Parathyroid adenoma (tissue), 2 donors: ENCODE results near the gene RASSF8.

Experiments used
- H2AFZ ChIP-seq: fragments of 300-600 bp; sonication (generic); one replicate; pipeline ENCODE4 v1.7.0; 2017; ENCODE audit warnings: antibody characterized with exemption, mild to moderate bottlenecking
- H3K27ac ChIP-seq: fragments of 300-600 bp; sonication (generic); one replicate; pipeline ENCODE4 v1.7.0; 2017
- H3K27me3 ChIP-seq: fragments of 300-600 bp; sonication (generic); one replicate; pipeline ENCODE4 v1.7.0; 2017; ENCODE audit warnings: low read length; ENCODE audit not compliant: control insufficient read depth, insufficient read depth
- H3K36me3 ChIP-seq: fragments of 300-600 bp; sonication (generic); one replicate; pipeline ENCODE4 v1.7.0; 2017; ENCODE audit warnings: low read length; ENCODE audit not compliant: control insufficient read depth, insufficient read depth
- H3K4me1 ChIP-seq: fragments of 300-600 bp; sonication (generic); one replicate; pipeline ENCODE4 v1.7.0; 2017; ENCODE audit warnings: control low read depth
- H3K4me2 ChIP-seq: fragments of 300-600 bp; sonication (generic); one replicate; pipeline ENCODE4 v1.7.0; 2017; ENCODE audit warnings: low read length
- H3K4me3 ChIP-seq: fragments of 300-600 bp; sonication (generic); one replicate; pipeline ENCODE4 v1.7.0; 2017; ENCODE audit warnings: low read depth, low read length
- H3K79me2 ChIP-seq: fragments of 300-600 bp; sonication (generic); one replicate; pipeline ENCODE4 v1.7.0; 2017; ENCODE audit warnings: control low read depth
- H3K9ac ChIP-seq: fragments of 300-600 bp; sonication (generic); one replicate; pipeline ENCODE4 v1.7.0; 2017; ENCODE audit warnings: mild to moderate bottlenecking
- H3K9me3 ChIP-seq: fragments of 300-600 bp; sonication (generic); one replicate; pipeline ENCODE4 v1.7.0; 2017; ENCODE audit warnings: low read length; ENCODE audit not compliant: control insufficient read depth
- TF ChIP-seq, protein P1 (sequence below): fragments of 300-600 bp; sonication (generic); IDR thresholded peaks from one replicate; pipeline ENCODE4 v1.7.0; 2017; ENCODE audit warnings: antibody characterized with exemption, mild to moderate bottlenecking
- donor health status: primary hyperparathyroidism.

The RASSF8 gene

GRCh38 chr12:25992026-25992782, 33.7 kb downstream of the RASSF8 start:
- TF ChIP-seq, protein P1, sequence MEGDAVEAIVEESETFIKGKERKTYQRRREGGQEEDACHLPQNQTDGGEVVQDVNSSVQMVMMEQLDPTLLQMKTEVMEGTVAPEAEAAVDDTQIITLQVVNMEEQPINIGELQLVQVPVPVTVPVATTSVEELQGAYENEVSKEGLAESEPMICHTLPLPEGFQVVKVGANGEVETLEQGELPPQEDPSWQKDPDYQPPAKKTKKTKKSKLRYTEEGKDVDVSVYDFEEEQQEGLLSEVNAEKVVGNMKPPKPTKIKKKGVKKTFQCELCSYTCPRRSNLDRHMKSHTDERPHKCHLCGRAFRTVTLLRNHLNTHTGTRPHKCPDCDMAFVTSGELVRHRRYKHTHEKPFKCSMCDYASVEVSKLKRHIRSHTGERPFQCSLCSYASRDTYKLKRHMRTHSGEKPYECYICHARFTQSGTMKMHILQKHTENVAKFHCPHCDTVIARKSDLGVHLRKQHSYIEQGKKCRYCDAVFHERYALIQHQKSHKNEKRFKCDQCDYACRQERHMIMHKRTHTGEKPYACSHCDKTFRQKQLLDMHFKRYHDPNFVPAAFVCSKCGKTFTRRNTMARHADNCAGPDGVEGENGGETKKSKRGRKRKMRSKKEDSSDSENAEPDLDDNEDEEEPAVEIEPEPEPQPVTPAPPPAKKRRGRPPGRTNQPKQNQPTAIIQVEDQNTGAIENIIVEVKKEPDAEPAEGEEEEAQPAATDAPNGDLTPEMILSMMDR, result no peak
- Histone ChIP-seq H3K27ac (no peak overlapping the region), H2AFZ (no peak overlapping the region), H3K9ac (no peak overlapping the region), H3K4me1 (peaks cover 5% of the 10 kb centered on the region), H3K36me3 (no peaks in the 10 kb centered on the region), H3K4me3 (no peak overlapping the region), H3K79me2 (no peaks in the 10 kb centered on the region), H3K4me2 (no peak overlapping the region), H3K9me3 (no peaks in the 10 kb centered on the region), H3K27me3 (no peaks in the 10 kb centered on the region)

DNA sequence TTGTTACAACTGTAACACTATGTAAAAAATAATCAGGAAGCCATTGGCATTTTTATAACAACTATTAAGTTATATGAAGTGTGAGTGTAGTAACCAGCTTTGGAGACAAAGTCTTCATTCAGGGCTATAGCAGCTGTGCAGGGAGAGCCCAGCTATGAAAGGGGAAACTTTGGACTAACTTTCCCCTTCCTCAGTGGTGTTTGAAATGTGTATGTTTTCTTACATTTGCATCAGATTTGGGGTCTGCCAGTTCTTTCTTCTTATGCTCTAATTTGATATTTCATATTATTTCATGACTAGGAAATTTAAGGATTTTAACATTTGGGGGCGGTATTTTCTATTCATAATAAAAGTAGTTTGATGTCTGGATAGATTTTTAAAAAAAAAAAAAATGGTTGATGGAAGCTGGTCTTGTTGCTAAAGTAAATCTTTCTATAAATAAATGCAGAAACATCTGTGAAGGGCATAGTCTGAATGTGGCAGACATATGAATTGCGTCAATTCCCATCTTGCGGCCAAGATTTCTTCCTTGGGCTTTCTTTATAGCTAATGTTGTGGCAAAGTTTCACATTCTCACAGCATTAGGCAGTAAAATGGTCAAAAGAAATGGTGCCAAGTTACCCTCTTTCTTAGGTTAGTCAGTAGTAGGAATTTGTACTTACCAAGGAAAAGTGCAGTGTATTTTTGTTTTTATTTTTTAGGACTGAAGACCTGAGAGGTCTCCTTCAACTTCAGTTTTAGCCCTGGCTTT, 35.6 kb downstream of the RASSF8 start:
- Histone ChIP-seq H3K9ac (no peak overlapping the region), H3K4me2 (no peak overlapping the region), H3K9me3 (no peaks in the 10 kb centered on the region), H3K27me3 (no peaks in the 10 kb centered on the region), H2AFZ (no peak overlapping the region), H3K79me2 (no peaks in the 10 kb centered on the region), H3K36me3 (no peaks in the 10 kb centered on the region), H3K4me1 (peaks cover 5% of the 10 kb centered on the region), H3K4me3 (no peak overlapping the region), H3K27ac (no peak overlapping the region)
- TF ChIP-seq, protein P1, result no peak

DNA sequence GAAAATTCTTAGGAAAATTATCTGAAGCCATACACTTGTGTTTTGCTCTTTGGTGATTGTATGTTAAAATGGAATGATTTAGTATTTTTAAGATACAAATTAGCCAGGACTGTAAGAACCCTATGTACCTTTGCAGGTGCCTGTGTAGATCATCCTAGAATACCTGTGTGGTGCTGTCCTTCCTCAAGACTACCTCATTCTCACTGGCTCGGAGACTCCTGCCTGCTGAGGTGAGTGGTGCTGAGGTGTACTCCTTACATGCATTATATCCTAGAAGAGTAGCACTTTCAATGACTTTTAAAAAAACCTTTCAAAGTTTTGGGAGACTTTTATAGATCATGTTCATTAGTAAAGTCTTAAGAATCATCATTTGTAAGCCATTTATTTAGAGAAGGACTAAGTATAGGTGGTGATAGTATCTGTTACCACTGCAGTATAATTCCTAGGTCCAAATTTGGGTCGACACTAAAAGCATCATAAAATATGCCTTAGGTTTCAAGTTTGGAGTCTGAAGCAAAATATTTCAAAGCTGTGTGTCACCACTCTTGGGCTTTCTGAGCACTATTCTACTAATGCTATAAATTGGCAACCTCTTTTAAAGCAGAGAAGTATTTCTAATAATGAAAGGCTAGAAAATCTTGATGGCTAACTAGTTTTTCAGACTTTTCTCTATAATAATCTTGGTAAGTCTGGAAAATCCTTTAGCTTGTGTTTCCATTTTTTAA, 36.6 kb downstream of the RASSF8 start:
- Histone ChIP-seq H3K9me3 (no peaks in the 10 kb centered on the region), H3K9ac (no peak overlapping the region), H3K27ac (no peak overlapping the region), H3K4me3 (no peak overlapping the region), H3K4me1 (no peaks in the 10 kb centered on the region), H3K27me3 (no peaks in the 10 kb centered on the region), H3K4me2 (no peak overlapping the region), H2AFZ (no peak overlapping the region), H3K79me2 (no peaks in the 10 kb centered on the region), H3K36me3 (no peaks in the 10 kb centered on the region)
- TF ChIP-seq, protein P1, result no peak

DNA sequence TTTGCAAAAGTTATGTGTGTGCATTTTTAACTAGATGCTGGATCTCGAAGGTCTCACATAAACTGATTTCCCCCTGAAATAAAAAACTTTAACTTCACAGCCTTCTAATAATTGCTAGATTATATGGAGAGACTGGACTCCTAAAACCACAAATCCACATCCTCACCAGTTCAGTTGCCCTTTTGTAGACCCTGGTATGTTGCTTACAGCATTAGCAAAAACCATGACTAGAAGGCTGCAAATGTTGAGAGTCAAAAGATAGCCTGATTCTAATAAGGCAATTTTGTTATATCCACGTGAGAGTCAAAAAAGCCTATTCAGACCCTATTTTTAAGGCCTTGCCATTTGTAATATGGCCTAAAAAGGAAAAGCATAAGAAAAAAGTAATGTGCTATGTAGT, 37.4 kb downstream of the RASSF8 start:
- Histone ChIP-seq H3K79me2 (no peaks in the 10 kb centered on the region), H3K4me1 (no peaks in the 10 kb centered on the region), H3K36me3 (no peaks in the 10 kb centered on the region), H3K9ac (no peak overlapping the region), H3K9me3 (no peaks in the 10 kb centered on the region), H3K27ac (no peak overlapping the region), H2AFZ (no peak overlapping the region), H3K4me3 (no peak overlapping the region), H3K27me3 (no peaks in the 10 kb centered on the region), H3K4me2 (no peak overlapping the region)
- TF ChIP-seq, protein P1, result no peak
